Measurements from ENCODE around the gene PERM1.

Gene PERM1

DNA sequence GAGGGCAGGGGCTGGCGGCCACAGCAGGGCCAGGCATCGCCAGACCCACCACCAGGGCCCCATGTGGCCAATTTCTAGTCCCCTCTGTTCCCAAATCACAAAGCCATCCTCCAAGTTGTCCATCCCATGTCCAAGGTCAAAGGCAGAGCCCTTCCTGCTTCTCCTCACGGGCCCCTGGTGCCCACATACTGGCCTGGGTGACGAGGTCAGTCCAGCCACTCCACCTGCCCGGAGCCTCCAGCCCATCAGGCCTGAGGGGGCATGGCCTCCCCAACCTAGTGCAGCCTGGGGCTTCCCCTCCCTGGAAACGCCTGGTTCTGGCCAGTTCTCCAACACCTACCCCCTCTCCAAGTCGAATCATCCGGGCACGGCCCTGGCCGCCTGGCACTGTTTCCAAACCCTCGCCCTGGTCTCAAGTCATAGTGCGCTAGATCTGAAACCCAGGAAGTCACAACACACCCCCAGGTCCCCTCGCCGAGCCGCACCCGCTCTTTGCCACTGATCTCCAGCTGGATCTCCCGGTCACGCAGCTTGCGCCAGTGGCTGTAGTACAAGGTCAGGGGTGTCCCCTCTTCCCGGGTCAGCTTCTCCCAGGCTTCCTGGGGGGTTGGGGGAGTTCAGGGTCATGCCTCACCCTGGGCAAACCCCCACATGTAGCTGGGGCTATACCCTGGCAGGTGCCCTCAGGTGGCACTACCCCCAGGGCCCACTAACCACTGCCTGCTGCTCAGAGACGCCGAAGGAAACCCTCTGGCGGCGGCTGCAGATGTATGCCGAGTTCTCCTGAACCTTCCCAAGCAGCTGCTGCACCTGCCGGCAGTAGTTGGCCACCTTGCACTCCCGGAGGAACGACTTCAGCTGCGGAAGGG, 36.0 kb downstream of the PERM1 start:
- DNase-seq, result no peak

DNA sequence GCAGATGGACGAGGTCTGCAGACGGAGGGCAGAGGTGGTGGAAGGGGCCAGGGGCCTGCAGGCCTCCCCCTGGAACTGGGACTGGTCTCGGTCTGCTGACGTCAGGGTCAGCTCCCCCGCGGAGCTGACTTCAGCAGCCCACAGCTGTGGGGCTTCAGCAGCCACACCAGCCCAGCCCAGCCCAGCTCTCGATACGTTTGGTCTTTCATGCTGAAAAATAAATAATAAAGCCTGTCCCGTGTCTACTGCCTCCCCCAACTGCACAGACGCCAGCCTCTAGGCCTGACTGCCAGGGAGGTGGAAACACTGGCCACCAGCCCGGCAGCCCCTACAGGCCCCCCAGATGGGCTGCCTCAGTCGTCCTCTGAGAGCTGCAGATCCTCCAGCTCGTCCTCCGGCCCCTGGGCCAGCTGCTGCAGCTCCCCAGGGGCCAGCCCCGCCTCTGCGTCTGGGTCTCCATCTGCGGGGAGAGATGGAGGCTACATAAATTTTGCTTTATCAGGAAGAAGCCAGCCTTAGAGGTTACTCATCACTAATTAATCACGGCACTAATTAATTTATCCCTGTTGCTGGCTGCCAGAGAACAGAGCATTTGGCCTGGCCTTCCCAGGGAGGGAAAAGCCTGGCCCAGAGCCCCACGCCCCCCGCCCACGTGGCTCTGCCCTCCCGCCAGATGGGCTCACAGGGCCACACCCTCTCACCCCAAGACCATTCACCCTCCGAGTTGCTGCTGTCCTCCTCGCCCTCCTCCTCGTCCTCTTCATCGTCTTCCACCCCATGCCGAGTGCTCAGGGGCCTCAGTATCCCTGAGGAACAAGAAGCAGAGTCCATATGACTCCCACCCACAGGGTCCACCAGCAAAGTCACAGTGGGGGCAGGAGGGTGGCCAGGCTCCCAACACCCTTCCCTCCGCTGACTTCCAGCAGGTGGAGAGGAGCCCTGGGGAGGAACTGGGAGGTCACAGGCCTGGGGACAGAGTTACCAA, 37.3 kb downstream of the PERM1 start:
- no peak for DNase-seq

- no peak for DNase-seq
These were observed 38.1 kb downstream of the PERM1 start for GRCh38 chr1:943545-944340.

DNA sequence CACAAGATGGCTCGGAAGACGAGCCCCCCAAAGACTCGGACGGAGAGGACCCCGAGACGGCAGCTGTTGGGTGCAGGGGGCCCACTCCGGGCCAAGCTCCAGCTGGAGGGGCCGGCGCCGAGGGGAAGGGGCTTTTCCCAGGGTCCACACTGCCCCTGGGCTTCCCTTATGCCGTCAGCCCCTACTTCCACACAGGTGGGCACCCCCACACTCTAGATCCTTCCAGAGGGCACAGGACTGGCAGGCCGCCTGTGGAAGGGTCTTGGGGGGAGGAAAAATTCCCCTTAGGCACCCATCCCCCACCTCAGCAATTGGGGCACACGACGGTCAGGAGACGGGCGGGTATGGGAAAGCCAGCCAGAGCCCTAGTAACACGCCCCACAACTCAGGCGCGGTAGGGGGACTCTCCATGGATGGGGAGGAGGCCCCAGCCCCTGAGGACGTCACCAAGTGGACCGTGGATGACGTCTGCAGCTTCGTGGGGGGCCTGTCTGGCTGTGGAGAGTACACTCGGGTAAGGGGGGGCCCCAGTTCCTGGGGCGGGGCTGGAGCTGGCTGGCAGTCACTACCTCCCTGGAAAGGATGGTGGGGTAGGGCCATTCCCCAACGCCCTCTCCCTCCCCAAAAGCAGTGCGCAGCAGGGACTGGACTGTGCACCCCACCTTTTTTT, 38.9 kb downstream of the PERM1 start:
- DNase-seq, result no peak

DNA sequence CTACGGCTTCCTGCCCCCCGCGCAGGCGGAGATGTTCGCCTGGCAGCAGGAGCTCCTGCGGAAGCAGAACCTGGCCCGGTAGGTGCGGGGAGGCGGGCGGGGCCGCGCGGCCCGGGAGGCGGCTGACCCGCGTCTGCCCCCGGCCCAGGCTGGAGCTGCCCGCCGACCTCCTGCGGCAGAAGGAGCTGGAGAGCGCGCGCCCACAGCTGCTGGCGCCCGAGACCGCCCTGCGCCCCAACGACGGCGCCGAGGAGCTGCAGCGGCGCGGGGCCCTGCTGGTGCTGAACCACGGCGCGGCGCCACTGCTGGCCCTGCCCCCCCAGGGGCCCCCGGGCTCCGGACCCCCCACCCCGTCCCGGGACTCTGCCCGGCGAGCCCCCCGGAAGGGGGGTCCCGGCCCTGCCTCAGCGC, 39.5 kb downstream of the PERM1 start:
- peak in 1 of 3 donors; percentile 34 for DNase-seq

GRCh38 chr1:941588-942383, 40.1 kb downstream of the PERM1 start:
- DNase-seq, result peak; percentile 48 to 71 (median 55)

GRCh38 chr1:941015-941587, 40.8 kb downstream of the PERM1 start:
- DNase-seq, result no peak

- peak in 2 of 3 donors; percentile 25 to 63 for DNase-seq
These were observed 41.5 kb downstream of the PERM1 start for GRCh38 chr1:940107-941014.

- no peak for DNase-seq
These were observed 42.3 kb downstream of the PERM1 start for GRCh38 chr1:939511-940106.

GRCh38 chr1:938711-939489, 43.0 kb downstream of the PERM1 start:
- DNase-seq, result no peak

DNA sequence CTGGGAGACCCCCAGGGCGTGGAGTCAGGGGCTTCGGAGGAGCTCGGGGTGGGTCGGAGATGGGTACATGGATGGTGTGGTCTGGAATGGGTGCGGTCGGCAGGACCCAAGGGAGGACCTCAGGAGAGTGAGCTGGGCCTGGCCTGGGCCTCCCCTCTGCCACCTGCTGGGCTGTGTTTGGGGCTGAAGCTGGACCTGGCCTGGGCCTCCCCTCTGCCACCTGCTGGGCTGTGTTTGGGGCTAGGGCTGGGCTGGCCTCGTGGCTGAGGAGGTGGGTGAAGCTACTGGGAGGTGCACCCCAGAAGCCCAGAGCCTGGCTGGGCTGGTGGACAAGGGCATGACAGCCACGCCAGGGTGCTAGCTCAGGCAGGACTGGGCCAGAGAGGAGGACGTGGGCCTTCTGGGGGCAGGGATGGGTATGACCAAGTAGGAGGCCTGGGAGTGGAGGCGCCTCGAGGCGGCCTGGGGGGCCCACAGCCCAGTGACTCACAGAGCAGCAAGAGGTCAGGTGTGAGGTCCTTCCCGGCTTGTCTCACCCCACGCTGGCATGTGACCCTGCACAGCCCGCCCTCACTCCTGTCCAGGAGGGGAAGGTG, 43.7 kb downstream of the PERM1 start:
- DNase-seq, result peak; percentile 26 to 47 (median 40)

GRCh38 chr1:937521-937920, 44.4 kb downstream of the PERM1 start:
- DNase-seq, result no peak

GRCh38 chr1:936348-937264, 45.3 kb downstream of the PERM1 start:
- DNase-seq, result no peak

- DNase-seq, result no peak
These were observed 46.1 kb downstream of the PERM1 start for GRCh38 chr1:935751-936231.

- DNase-seq, result peak in 2 of 3 donors; percentile 48 to 56
These were observed 46.7 kb downstream of the PERM1 start for GRCh38 chr1:934991-935750.

- no peak for DNase-seq
These were observed 48.3 kb downstream of the PERM1 start for GRCh38 chr1:933603-933940.

Measured in suppressor macrophage treated with lipopolysaccharide for 1 hour (primary cell).